Measurements from ENCODE around the gene DOC2B. TPM values are rescaled to one million over a fixed set of nuclear protein-coding genes. Genes with fewer than 3 reads are reported as not detected.

DOC2B gene
- total and polyA plus RNA-seq, 2 of the 13 experiments (the other 11 are each of a cell fraction or from before 2014, with no cell fraction given): 0.09 to 0.22 TPM

- peak; percentile 89 for TF ChIP-seq CEBPB (IDR thresholded peaks at IDR 0.05; ENCODE audit: borderline replicate concordance, low read depth, low read length)
- TF ChIP-seq SOX6 (IDR thresholded peaks at IDR 0.05): no peak
- peak; percentile 46 for TF ChIP-seq SOX6 (CRISPR knock-in tag; IDR thresholded peaks at IDR 0.05)
- peak; percentile 43; the same call in 1 of the 2 replicates for TF ChIP-seq SAP130 (CRISPR knock-in tag; IDR thresholded peaks at IDR 0.05; ENCODE audit: low read depth)
Observed at GRCh38 chr17:182050-182751, 751 bp upstream of the DOC2B start (continued).

- DNase-seq (ENCODE audit: low spot score) (no peak), FAIRE-seq (no peak), ATAC-seq (peak; percentile 19)
- Histone ChIP-seq H3K79me2 (ENCODE audit: insufficient read depth, low read length) (no peaks in the 10 kb centered on the region), H3K27me3 (ENCODE audit: control insufficient read depth in 1 of 2, insufficient read depth in 2 of 2, low read length in 2 of 2) (peaks cover 11 to 80% of the 10 kb centered on the region in 2 experiments), H3K27ac (ENCODE audit: extremely low read length, insufficient read depth, low read length) (no peak overlapping the region), H3K36me3 (replicated peaks in 1 of 2; ENCODE audit: control insufficient read depth in 1 of 2, insufficient read depth in 2 of 2, low read length in 2 of 2) (no peaks in the 10 kb centered on the region), H4K20me1 (ENCODE audit: insufficient read depth, low read length) (no peaks in the 10 kb centered on the region), H2AFZ (ENCODE audit: low read length) (no peak overlapping the region), H3K4me2 (ENCODE audit: low read depth, low read length) (peak overlapping the region; percentile 55), H3K4me1 (ENCODE audit: insufficient read depth, low read length) (peaks cover 15% of the 10 kb centered on the region), H3K9ac (ENCODE audit: insufficient read depth, low read depth, low read length) (no peak overlapping the region), H3K4me3 (replicated peaks in 1 of 3; ENCODE audit: insufficient read depth in 1 of 3, low read depth in 2 of 3, low read length in 3 of 3) (peak overlapping the region; percentile 16 to 50 (median 20); a peak in 3 of 6 replicates), H3K9me3 (ENCODE audit: low read length) (no peaks in the 10 kb centered on the region)
- ChIA-PET POLR2A (no interaction called here), CTCF (ENCODE audit: low intra/inter-chr PET ratio, low total read pairs) (no interaction called here)
- no peak for TF ChIP-seq NFE2L2 (IDR thresholded peaks at IDR 0.05; ENCODE audit: low read length)
- 0 out of 2 replicates have a peak, but pooled peaks have one; percentile 33 for TF ChIP-seq EZH2 (conservative IDR thresholded peaks at IDR 0.05; ENCODE audit: low read depth, low read length)
- no peak for TF ChIP-seq ZNF10 (CRISPR knock-in tag; IDR thresholded peaks at IDR 0.05; ENCODE audit: borderline replicate concordance, low read depth)
- peak; percentile 76; the same call in 1 of the 2 replicates for TF ChIP-seq ZNF800 (CRISPR knock-in tag; IDR thresholded peaks at IDR 0.05)
- TF ChIP-seq ZNF687 (CRISPR knock-in tag; IDR thresholded peaks at IDR 0.05): peak; percentile 14; the same call in 1 of the 2 replicates
- no peak for TF ChIP-seq NCOA5 (CRISPR knock-in tag; IDR thresholded peaks at IDR 0.05)
- TF ChIP-seq ZNF777 (CRISPR knock-in tag; IDR thresholded peaks at IDR 0.05): peak; percentile 79
- peak; percentile 8; the same call in 1 of the 2 replicates for TF ChIP-seq TCF7 (IDR thresholded peaks at IDR 0.05; ENCODE audit: low read depth)
- TF ChIP-seq ZFY (CRISPR knock-in tag; IDR thresholded peaks at IDR 0.05): 0 out of 2 replicates have a peak, but pooled peaks have one; percentile 14
- TF ChIP-seq GABPB1 (CRISPR knock-in tag; IDR thresholded peaks at IDR 0.05): peak; percentile 14; the same call in 1 of the 2 replicates
- peak; percentile 14 for TF ChIP-seq HNRNPLL (IDR thresholded peaks at IDR 0.05; ENCODE audit: low read depth, low read length, poor library complexity, severe bottlenecking)
- no TSS peak for BruUV-seq (replicated peaks)
- in situ Hi-C loops (cut with HindIII; ENCODE audit: extremely low pct_ligation_motif_present, low pct_unique_long_range_greater_than_20kb) (no loop called here), intact Hi-C loops (cut with micrococcal nuclease; ENCODE audit: unreplicated experiment) (no loop called here)
- WGBS (ENCODE audit: low lambda C conversion rate): 3% methylated on average over 5 of the region's 112 CpGs
Observed at GRCh38 chr17:180381-181244, 837 bp downstream of the DOC2B start.

Data from HepG2 (cell line).